H1 (cell line): ENCODE data around the gene EPHB3. TPM values are rescaled to one million over a fixed set of nuclear protein-coding genes. Genes with fewer than 3 reads are reported as not detected.

Source experiments
- CTCF ChIA-PET: fragments of 300-600 bp; sonication (Branson Sonifier 250); formaldehyde crosslinking; loops from one replicate; lab custom pipeline; 2021; ENCODE audit not compliant: partially characterized antibody; lab: Charles Lee
- POLR2A ChIA-PET: fragments of 300-600 bp; sonication (Branson Sonifier 250); formaldehyde crosslinking; loops from one replicate; lab custom pipeline; 2021; ENCODE audit warnings: inconsistent platforms; ENCODE audit not compliant: partially characterized antibody; lab: Charles Lee
- DNase-seq, 2 experiments: peaks; one replicate each; pipeline versions ENCODE4 v3.0.0 to v3.0.0-alpha.2; 2010 to 2022; ENCODE audit warnings: low spot score in 2 of 2, low read depth in 1 of 2, mixed read lengths in 1 of 2
- FAIRE-seq: peaks from 2 replicates; lab custom pipeline; 2011; peaks lifted over from hg19 to GRCh38; lab: Jason Lieb, UNC
- H2AFZ ChIP-seq: 2 replicates; pipeline ENCODE4 v1.8.1; 2012; ENCODE audit warnings: low read length, inconsistent platforms
- H2AK5ac ChIP-seq: 2 replicates; pipeline ENCODE4 v1.6.1; 2013; ENCODE audit warnings: low read depth, low read length
- H2BK120ac ChIP-seq: replicated peaks from 2 replicates; pipeline ENCODE3; 2013; ENCODE audit warnings: low read depth, low read length, inconsistent platforms
- H2BK12ac ChIP-seq: 2 replicates; pipeline ENCODE4 v1.6.1; 2013; ENCODE audit warnings: low read depth, low read length
- H2BK15ac ChIP-seq: 2 replicates; pipeline ENCODE4 v1.6.1; 2013; ENCODE audit warnings: low read length
- H2BK20ac ChIP-seq: 2 replicates; pipeline ENCODE4 v1.6.1; 2013; ENCODE audit warnings: low read length
- H2BK5ac ChIP-seq: 2 replicates; pipeline ENCODE4 v1.6.1; 2013; ENCODE audit warnings: low read depth, low read length
- H3K14ac ChIP-seq: 2 replicates; pipeline ENCODE4 v1.6.1; 2013; ENCODE audit warnings: inconsistent platforms; ENCODE audit not compliant: insufficient read length
- H3K18ac ChIP-seq: 2 replicates; pipeline ENCODE4 v1.6.1; 2013; ENCODE audit warnings: low read length; ENCODE audit errors: extremely low read depth
- H3K23ac ChIP-seq: 2 replicates; pipeline ENCODE4 v1.6.1; 2013; ENCODE audit warnings: inconsistent platforms; ENCODE audit not compliant: insufficient read length
- H3K23me2 ChIP-seq: 2 replicates; pipeline ENCODE4 v1.6.1; 2013; ENCODE audit warnings: low read depth, low read length
- H3K27ac ChIP-seq: 2 replicates; pipeline ENCODE4 v1.6.1; 2011; ENCODE audit warnings: low read depth, low read length, inconsistent platforms
- H3K27me3 ChIP-seq, 4 experiments: replicated peaks in 1 of 4; 1 replicate in 1 of 4; 2 replicates in 3 of 4; pipeline versions ENCODE4 v1.6.1 to v1.8.1; 2011 to 2013; ENCODE audit warnings: low read length in 3 of 4, mild to moderate bottlenecking in 3 of 4, inconsistent platforms in 2 of 4, mixed read lengths in 2 of 4, moderate library complexity in 1 of 4; ENCODE audit not compliant: control insufficient read depth in 3 of 4, insufficient read depth in 3 of 4; ENCODE audit errors: extremely low read depth in 1 of 4
- H3K36me3 ChIP-seq, 4 experiments: 2 replicates each; pipeline versions ENCODE4 v1.6.1 to v1.8.1; 2011 to 2013; ENCODE audit warnings: mild to moderate bottlenecking in 4 of 4, low read length in 3 of 4, moderate library complexity in 2 of 4, control low read depth in 1 of 4, inconsistent platforms in 1 of 4; ENCODE audit not compliant: insufficient read depth in 4 of 4, control insufficient read depth in 2 of 4
- H3K4ac ChIP-seq: replicated peaks from 2 replicates; pipeline ENCODE3; 2013; ENCODE audit warnings: low read length, low read depth, mixed read lengths, inconsistent platforms; ENCODE audit not compliant: insufficient read length
- H3K4me1 ChIP-seq, 4 experiments: replicated peaks in 1 of 4; 1 replicate in 1 of 4; 2 replicates in 3 of 4; pipeline versions ENCODE4 v1.6.1 to v1.8.1; 2011 to 2013; ENCODE audit warnings: low read length in 3 of 4, inconsistent platforms in 2 of 4, mixed read lengths in 1 of 4; ENCODE audit not compliant: insufficient read depth in 4 of 4, control insufficient read depth in 3 of 4
- H3K4me2 ChIP-seq, 2 experiments: 2 replicates each; pipeline versions ENCODE4 v1.6.1 to v1.8.1; 2011 to 2013; ENCODE audit warnings: low read depth in 2 of 2, low read length in 2 of 2, control low read depth in 1 of 2, inconsistent platforms in 1 of 2, mild to moderate bottlenecking in 1 of 2; ENCODE audit not compliant: insufficient read depth in 1 of 2
- H3K4me3 ChIP-seq, 4 experiments: fragments of 200-600, 300-600 bp in 1 of 4; sonication (generic), shearing (Covaris generic), sonication (Bioruptor Twin) in 1 of 4; 2 replicates each; pipeline versions ENCODE4 v1.5.1 to v1.8.1; 2011 to 2016; ENCODE audit warnings: low read length in 4 of 4, low read depth in 3 of 4, control low read depth in 2 of 4, inconsistent platforms in 2 of 4, mild to moderate bottlenecking in 2 of 4, mixed read lengths in 1 of 4, moderate library complexity in 1 of 4; ENCODE audit not compliant: insufficient read depth in 2 of 4; ENCODE audit errors: extremely low read depth in 1 of 4
- H3K56ac ChIP-seq: replicated peaks from 2 replicates; pipeline ENCODE3; 2013; ENCODE audit warnings: low read depth, mild to moderate bottlenecking, mixed read lengths, low read length, inconsistent platforms; ENCODE audit not compliant: insufficient read length
- H3K79me1 ChIP-seq: 2 replicates; pipeline ENCODE4 v1.6.1; 2013; ENCODE audit warnings: low read depth, low read length, control low read depth
- H3K79me2 ChIP-seq, 2 experiments: 2 replicates each; pipeline versions ENCODE4 v1.6.1 to v1.8.1; 2012 to 2013; ENCODE audit warnings: low read length in 2 of 2, mild to moderate bottlenecking in 2 of 2, inconsistent platforms in 1 of 2; ENCODE audit not compliant: insufficient read depth in 2 of 2, control insufficient read depth in 1 of 2
- H3K9ac ChIP-seq, 4 experiments: replicated peaks in 1 of 4; 1 replicate in 1 of 4; 2 replicates in 3 of 4; pipeline versions ENCODE4 v1.6.1 to v1.8.1; 2011 to 2013; ENCODE audit warnings: low read depth in 3 of 4, low read length in 3 of 4, control low read depth in 2 of 4, mild to moderate bottlenecking in 2 of 4, moderate library complexity in 2 of 4, inconsistent platforms in 1 of 4; ENCODE audit errors: extremely low read depth in 1 of 4
- H3K9me3 ChIP-seq, 2 experiments: 2 replicates each; pipeline versions ENCODE4 v1.6.1 to v1.8.1; 2012 to 2013; ENCODE audit warnings: mild to moderate bottlenecking in 2 of 2, moderate library complexity in 2 of 2, control low read depth in 1 of 2, inconsistent platforms in 1 of 2, low read depth in 1 of 2, low read length in 1 of 2, mixed read lengths in 1 of 2; ENCODE audit not compliant: insufficient read depth in 2 of 2
- H4K20me1 ChIP-seq, 2 experiments: replicated peaks in 1 of 2; 2 replicates each; pipeline versions ENCODE3 to v1.8.1; 2011 to 2013; ENCODE audit warnings: inconsistent platforms in 2 of 2, low read length in 2 of 2, mild to moderate bottlenecking in 1 of 2; ENCODE audit not compliant: insufficient read depth in 2 of 2, control insufficient read depth in 1 of 2
- H4K5ac ChIP-seq: 2 replicates; pipeline ENCODE4 v1.6.1; 2013; ENCODE audit warnings: low read length, low read depth, mixed read lengths, inconsistent platforms; ENCODE audit not compliant: insufficient read length
- H4K8ac ChIP-seq: 2 replicates; pipeline ENCODE4 v1.8.0; 2013; ENCODE audit warnings: mild to moderate bottlenecking, moderate library complexity, low read length, inconsistent platforms; ENCODE audit not compliant: insufficient read depth; ENCODE audit errors: extremely low read depth
- H4K91ac ChIP-seq: replicated peaks from 2 replicates; pipeline ENCODE3; 2013; ENCODE audit warnings: low read length, mixed read lengths, inconsistent platforms; ENCODE audit not compliant: insufficient read length
- CTCF ChIP-seq, 3 experiments: IDR thresholded peaks; 1 replicate in 2 of 3; 2 replicates in 1 of 3; pipeline versions ENCODE4 v1.5.1 to v1.6.1; 2011; ENCODE audit warnings: low read length in 3 of 3, mild to moderate bottlenecking in 3 of 3, inconsistent platforms in 2 of 3, low read depth in 1 of 3, moderate library complexity in 1 of 3; ENCODE audit not compliant: insufficient read depth in 1 of 3; ENCODE audit errors: control extremely low read depth in 1 of 3
- FOSL1 ChIP-seq: IDR thresholded peaks from 2 replicates; pipeline ENCODE4 v1.6.1; 2011; ENCODE audit warnings: mild to moderate bottlenecking, low read depth, low read length, moderate library complexity; ENCODE audit not compliant: insufficient read depth
- GTF2F1 ChIP-seq: IDR thresholded peaks from 2 replicates; pipeline ENCODE4 v1.6.1; 2012; ENCODE audit warnings: low read depth, low read length, improper control_type of control experiment, borderline replicate concordance
- RBBP5 ChIP-seq: IDR thresholded peaks from 2 replicates; pipeline ENCODE4 v1.7.1; 2012; ENCODE audit warnings: low read depth, mild to moderate bottlenecking, inconsistent platforms, low read length, moderate library complexity, borderline replicate concordance
- SP4 ChIP-seq: IDR thresholded peaks from 2 replicates; pipeline ENCODE4 v1.6.1; 2012; ENCODE audit warnings: low read length, inconsistent platforms
- TAF1 ChIP-seq: IDR thresholded peaks from 2 replicates; pipeline ENCODE4 v1.6.1; 2011; ENCODE audit warnings: mild to moderate bottlenecking, low read depth, low read length
- TBP ChIP-seq: IDR thresholded peaks from 2 replicates; pipeline ENCODE4 v1.6.1; 2011; ENCODE audit warnings: low read depth, low read length, improper control_type of control experiment
- ZNF274 ChIP-seq: IDR thresholded peaks from 2 replicates; pipeline ENCODE4 v1.7.0; 2012; ENCODE audit warnings: low read length, borderline replicate concordance; ENCODE audit errors: extremely low read depth
- WGBS, 2 experiments: shearing (Covaris generic) in 1 of 2; methylation state at CpG; one replicate each; pipeline versions ENCODE4 v1.1.6 to v1.1.7; 2013 to 2015; ENCODE audit warnings: low lambda C conversion rate in 2 of 2, mixed read lengths in 2 of 2, inconsistent platforms in 1 of 2, low coverage in 1 of 2, missing lambda C conversion rate in 1 of 2; ENCODE audit not compliant: insufficient replicate concordance in 2 of 2, insufficient coverage in 1 of 2, insufficient read length in 1 of 2; ENCODE audit errors: extremely low coverage in 1 of 2, missing lambda C conversion rate in 1 of 2; 5-methylcytosine and 5-hydroxymethylcytosine counted together
- polyA plus RNA-seq, 7 experiments: library from polyadenylated mRNA; depleted of rRNA in 3 of 7; stranded (reverse) in 5 of 7; unstranded in 2 of 7; fragments of >200 nt in 5 of 7; fragments of 200-250 nt in 2 of 7; gene quantifications; 1 replicate in 5 of 7; 2 replicates in 1 of 7; 4 replicates in 1 of 7; pipeline versions ENCODE4 v1.2.1 to v1.2.3, GENCODE V29; 2011 to 2013; ENCODE audit warnings: missing spikeins in 2 of 7, mixed read lengths in 2 of 7
- total RNA-seq: library from RNA; stranded (reverse); fragmentation: NEBNext Ultra II Directional; extraction: Animal tissue kit (Norgen Biotek cat#: 25700); gene quantifications from 2 replicates; pipeline ENCODE4 v1.2.1, GENCODE V29; 2021

Gene EPHB3
- total and polyA plus RNA-seq, 2 of the 8 experiments (the other 6 are each of a cell fraction or from before 2014, with no cell fraction given) = 0.41 to 0.91 TPM

GRCh38 chr3:184595726-184596125 lies 34.1 kb downstream of the EPHB3 start:
- ChIA-PET POLR2A (interaction anchor here (0.7 kb wide), 1 partner anchor 116 kb away, joined by 3 read pairs; the partner anchor contains the start of gene MAGEF1), CTCF (interaction anchor here (0.5 to 1.1 kb wide), 3 partner anchors 13 to 1944 kb away, joined by 3 to 4 read pairs (median 3); no protein-coding TSS in a partner anchor)
- H3K9ac ChIP-seq = no peak overlapping the region
- WGBS, 2 experiments = 67% methylated on average over 8 of the region's 8 CpGs; no CpG with 5 or more reads in 1 of the 2 experiments
- no peak overlapping the region for H3K56ac ChIP-seq
- H3K4ac ChIP-seq = peak overlapping the region; percentile 57
- TF ChIP-seq CTCF (IDR thresholded peaks at IDR 0.05; ENCODE audit: control extremely low read depth in 1 of 3, insufficient read depth in 1 of 3, low read depth in 1 of 3, low read length in 3 of 3) = no peak
- no peak for TF ChIP-seq TAF1
- TF ChIP-seq ZNF274 = no peak
- no peak for TF ChIP-seq FOSL1
- TF ChIP-seq TBP = no peak
- no peak for TF ChIP-seq RBBP5
- no peak for TF ChIP-seq SP4
- no peak for TF ChIP-seq GTF2F1
- H3K18ac ChIP-seq = no peak overlapping the region
- no peak overlapping the region for H3K14ac ChIP-seq
- peak overlapping the region; percentile 11; the same call in 1 of the 2 replicates for H4K8ac ChIP-seq
- no peak overlapping the region for H2BK120ac ChIP-seq
- no peak overlapping the region for H4K91ac ChIP-seq
- DNase-seq (no peak), FAIRE-seq (no peak)
- peak overlapping the region in 1 of 2 experiments; percentile 37; a peak in 1 of 4 replicates for H3K4me2 ChIP-seq
- 0 out of 2 replicates have a peak overlapping the region, but pooled peaks have one; percentile 29 for H2BK5ac ChIP-seq
- peaks cover 4 to 39% (median 13%) of the 10 kb centered on the region in 4 experiments for H3K4me1 ChIP-seq
- no peak overlapping the region for H2BK20ac ChIP-seq
- H3K79me2 ChIP-seq = no peaks in the 10 kb centered on the region
- peaks cover 7 to 38% (median 34%) of the 10 kb centered on the region in 4 experiments for H3K27me3 ChIP-seq
- H4K5ac ChIP-seq = no peak overlapping the region
- no peak overlapping the region for H3K27ac ChIP-seq
- H3K4me3 ChIP-seq = peak overlapping the region in 1 of 4 experiments; percentile 7; a peak in 1 of 8 replicates
- H2AK5ac ChIP-seq = no peak overlapping the region; the same call in 1 of the 2 replicates
- peak overlapping the region; percentile 88; the same call in 1 of the 2 replicates for H2BK12ac ChIP-seq
- no peaks in the 10 kb centered on the region for H3K23me2 ChIP-seq
- H3K79me1 ChIP-seq = no peaks in the 10 kb centered on the region
- no peak overlapping the region for H3K23ac ChIP-seq
- no peaks in the 10 kb centered on the region for H3K36me3 ChIP-seq
- H2AFZ ChIP-seq = no peak overlapping the region
- no peak overlapping the region for H2BK15ac ChIP-seq
- peaks cover 2 to 4% of the 10 kb centered on the region in 2 experiments for H4K20me1 ChIP-seq
- H3K9me3 ChIP-seq = no peaks in the 10 kb centered on the region
